Measurements from ENCODE around the gene ZCCHC24.
"Not testable (repeated sequence)": the region's sequence is repeated elsewhere in the genome, so short reads cannot be mapped to it uniquely, and the experiment has no call there.

The ZCCHC24 gene

DNA sequence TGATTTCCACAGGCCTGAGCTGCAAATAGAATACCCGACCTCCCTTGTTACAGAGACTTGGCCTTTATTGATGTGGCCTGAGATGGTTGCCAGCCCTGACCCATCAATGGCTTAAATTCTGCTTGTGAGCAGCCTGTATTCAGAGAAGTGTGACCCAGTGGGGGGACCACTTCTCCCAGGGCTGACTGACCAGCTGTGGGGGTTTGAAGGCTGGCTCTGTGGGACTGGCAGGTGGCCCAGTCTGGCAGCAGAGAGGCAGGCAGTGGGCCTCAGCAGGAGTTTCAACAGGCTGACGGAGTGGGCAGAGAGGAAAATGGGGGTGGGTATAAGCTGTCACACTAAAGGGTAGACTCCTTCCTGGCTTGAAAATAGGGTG lies 110.3 kb downstream of the ZCCHC24 start:
- Histone ChIP-seq H3K9me2 (ENCODE audit: low read depth, low read length) (no peaks in the 10 kb centered on the region), H3K79me2 (ENCODE audit: insufficient read depth, low read length) (no peaks in the 10 kb centered on the region), H3K27ac (ENCODE audit: low read depth, low read length, poor library complexity, severe bottlenecking) (no peak overlapping the region), H2AFZ (ENCODE audit: low read length) (no peak overlapping the region), H3K36me3 (ENCODE audit: insufficient read depth, low read length) (no peaks in the 10 kb centered on the region; the same call in 1 of the 2 replicates), H3F3A (ENCODE audit: insufficient read depth, low read length) (no peaks in the 10 kb centered on the region), H3K9me3 (ENCODE audit: low read length) (no peaks in the 10 kb centered on the region), H3K4me1 (ENCODE audit: insufficient read depth, low read length, severe bottlenecking) (no peaks in the 10 kb centered on the region), H3K4me3 (ENCODE audit: low read depth, low read length, poor library complexity, severe bottlenecking) (no peak overlapping the region), H4K20me1 (ENCODE audit: insufficient read depth, low read length) (no peaks in the 10 kb centered on the region), H3K4me2 (ENCODE audit: low read length) (no peak overlapping the region), H3K9ac (ENCODE audit: low read length) (no peak overlapping the region), H3K27me3 (ENCODE audit: insufficient read depth, low read length) (no peaks in the 10 kb centered on the region)
- TF ChIP-seq, protein P1, sequence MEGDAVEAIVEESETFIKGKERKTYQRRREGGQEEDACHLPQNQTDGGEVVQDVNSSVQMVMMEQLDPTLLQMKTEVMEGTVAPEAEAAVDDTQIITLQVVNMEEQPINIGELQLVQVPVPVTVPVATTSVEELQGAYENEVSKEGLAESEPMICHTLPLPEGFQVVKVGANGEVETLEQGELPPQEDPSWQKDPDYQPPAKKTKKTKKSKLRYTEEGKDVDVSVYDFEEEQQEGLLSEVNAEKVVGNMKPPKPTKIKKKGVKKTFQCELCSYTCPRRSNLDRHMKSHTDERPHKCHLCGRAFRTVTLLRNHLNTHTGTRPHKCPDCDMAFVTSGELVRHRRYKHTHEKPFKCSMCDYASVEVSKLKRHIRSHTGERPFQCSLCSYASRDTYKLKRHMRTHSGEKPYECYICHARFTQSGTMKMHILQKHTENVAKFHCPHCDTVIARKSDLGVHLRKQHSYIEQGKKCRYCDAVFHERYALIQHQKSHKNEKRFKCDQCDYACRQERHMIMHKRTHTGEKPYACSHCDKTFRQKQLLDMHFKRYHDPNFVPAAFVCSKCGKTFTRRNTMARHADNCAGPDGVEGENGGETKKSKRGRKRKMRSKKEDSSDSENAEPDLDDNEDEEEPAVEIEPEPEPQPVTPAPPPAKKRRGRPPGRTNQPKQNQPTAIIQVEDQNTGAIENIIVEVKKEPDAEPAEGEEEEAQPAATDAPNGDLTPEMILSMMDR (IDR thresholded peaks at IDR 0.05; ENCODE audit: low read length) = no peak
- no peak for TF ChIP-seq EZH2 (IDR thresholded peaks at IDR 0.05; ENCODE audit: borderline replicate concordance, low read length)

DNA sequence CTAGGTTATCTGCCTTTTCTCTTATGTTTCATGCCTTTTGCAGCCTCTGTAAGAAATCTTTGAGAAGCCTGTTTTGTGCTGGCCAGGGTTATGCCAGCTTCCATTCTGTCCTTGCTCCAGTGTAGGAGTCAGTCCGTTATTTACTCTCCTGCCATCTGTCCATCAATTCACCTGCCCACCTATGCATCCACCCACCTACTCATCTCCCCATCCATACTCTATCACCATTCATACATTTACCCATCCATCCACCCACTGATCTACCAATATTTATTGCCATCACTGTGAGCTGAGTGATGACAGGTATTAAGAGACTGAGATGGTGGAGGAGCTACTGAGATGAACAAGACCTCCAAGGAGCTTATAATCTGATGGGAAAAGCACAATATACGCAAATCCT lies 110.9 kb downstream of the ZCCHC24 start:
- no peaks in the 10 kb centered on the region for H3K27me3 ChIP-seq (ENCODE audit: insufficient read depth, low read length)
- H3K4me2 ChIP-seq (ENCODE audit: low read length) = no peak overlapping the region
- H3F3A ChIP-seq (ENCODE audit: insufficient read depth, low read length) = no peaks in the 10 kb centered on the region
- no peaks in the 10 kb centered on the region for H3K79me2 ChIP-seq (ENCODE audit: insufficient read depth, low read length)
- H3K4me3 ChIP-seq (ENCODE audit: low read depth, low read length, poor library complexity, severe bottlenecking) = no peak overlapping the region
- TF ChIP-seq EZH2 (IDR thresholded peaks at IDR 0.05; ENCODE audit: borderline replicate concordance, low read length) = no peak
- TF ChIP-seq, protein P1 (IDR thresholded peaks at IDR 0.05; ENCODE audit: low read length) = no peak
- no peaks in the 10 kb centered on the region for H4K20me1 ChIP-seq (ENCODE audit: insufficient read depth, low read length)
- no peaks in the 10 kb centered on the region; the same call in 1 of the 2 replicates for H3K36me3 ChIP-seq (ENCODE audit: insufficient read depth, low read length)
- no peak overlapping the region for H2AFZ ChIP-seq (ENCODE audit: low read length)
- no peaks in the 10 kb centered on the region for H3K9me2 ChIP-seq (ENCODE audit: low read depth, low read length)
- no peaks in the 10 kb centered on the region for H3K9me3 ChIP-seq (ENCODE audit: low read length)
- H3K27ac ChIP-seq (ENCODE audit: low read depth, low read length, poor library complexity, severe bottlenecking) = no peak overlapping the region
- no peak overlapping the region for H3K9ac ChIP-seq (ENCODE audit: low read length)
- no peaks in the 10 kb centered on the region for H3K4me1 ChIP-seq (ENCODE audit: insufficient read depth, low read length, severe bottlenecking)

DNA sequence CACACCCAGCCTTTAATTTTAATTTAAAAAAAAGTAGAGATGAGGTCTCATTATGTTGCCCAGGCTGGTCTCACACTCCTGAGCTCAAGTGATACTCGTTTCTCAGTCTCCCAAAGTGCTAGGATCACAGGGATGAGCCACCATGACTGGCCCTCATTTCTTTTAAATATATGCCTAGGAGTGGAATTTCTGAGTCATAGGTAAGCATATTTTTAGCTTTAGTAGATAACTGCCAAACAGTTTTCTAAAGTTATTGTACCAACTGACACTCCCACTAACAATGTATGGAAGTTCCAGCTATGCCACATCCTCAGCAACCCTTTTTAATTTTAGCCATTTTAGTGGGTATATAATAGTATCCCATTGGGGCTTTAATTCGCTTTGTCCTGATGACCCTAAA lies 111.9 kb downstream of the ZCCHC24 start:
- no peak overlapping the region for H3K4me3 ChIP-seq (ENCODE audit: low read depth, low read length, poor library complexity, severe bottlenecking)
- no peak overlapping the region for H2AFZ ChIP-seq (ENCODE audit: low read length)
- H3K27ac ChIP-seq (ENCODE audit: low read depth, low read length, poor library complexity, severe bottlenecking) = no peak overlapping the region
- H3K9me2 ChIP-seq (ENCODE audit: low read depth, low read length) = no peaks in the 10 kb centered on the region
- H3K27me3 ChIP-seq (ENCODE audit: insufficient read depth, low read length) = no peaks in the 10 kb centered on the region
- H3K36me3 ChIP-seq (ENCODE audit: insufficient read depth, low read length) = no peaks in the 10 kb centered on the region; the same call in 1 of the 2 replicates
- H3F3A ChIP-seq (ENCODE audit: insufficient read depth, low read length) = no peaks in the 10 kb centered on the region
- no peaks in the 10 kb centered on the region for H3K79me2 ChIP-seq (ENCODE audit: insufficient read depth, low read length)
- H3K4me2 ChIP-seq (ENCODE audit: low read length) = no peak overlapping the region
- TF ChIP-seq, protein P1 (IDR thresholded peaks at IDR 0.05; ENCODE audit: low read length) = no peak
- no peak for TF ChIP-seq EZH2 (IDR thresholded peaks at IDR 0.05; ENCODE audit: borderline replicate concordance, low read length)
- no peaks in the 10 kb centered on the region for H3K9me3 ChIP-seq (ENCODE audit: low read length)
- H4K20me1 ChIP-seq (ENCODE audit: insufficient read depth, low read length) = no peaks in the 10 kb centered on the region
- no peaks in the 10 kb centered on the region for H3K4me1 ChIP-seq (ENCODE audit: insufficient read depth, low read length, severe bottlenecking)
- no peak overlapping the region for H3K9ac ChIP-seq (ENCODE audit: low read length)

DNA sequence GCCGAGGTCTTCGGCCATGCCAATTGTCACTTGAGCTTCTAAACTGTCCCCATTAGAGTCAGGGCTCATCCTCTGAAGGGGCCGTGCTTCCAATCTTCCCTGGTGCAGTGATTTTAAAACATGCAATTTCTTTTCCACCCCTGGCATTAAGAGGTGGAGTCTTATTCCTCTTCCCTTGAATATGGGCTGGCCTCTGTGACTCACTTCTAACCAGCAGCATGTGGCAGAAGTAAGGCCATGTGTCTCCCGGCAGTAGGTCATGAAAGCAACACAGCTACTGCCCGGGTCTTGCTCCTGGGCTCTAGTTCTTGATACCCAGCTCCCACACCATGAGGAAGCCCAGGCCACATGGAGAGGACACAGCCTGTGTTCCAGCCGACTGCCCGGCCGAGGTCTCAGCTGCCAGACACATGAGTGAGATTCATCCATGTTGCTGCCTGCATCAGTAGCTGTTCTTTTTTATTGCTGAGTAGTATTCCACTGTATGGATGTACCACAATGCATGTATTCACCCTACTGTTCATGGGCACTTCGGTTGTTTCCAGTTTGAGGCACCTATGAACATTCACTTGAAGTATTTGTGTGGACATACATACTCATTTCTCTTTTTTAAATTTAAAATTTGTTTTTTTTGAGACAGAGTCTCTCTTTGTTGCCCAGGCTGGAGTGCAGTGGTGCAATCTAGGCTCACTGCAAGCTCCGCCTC lies 112.7 kb downstream of the ZCCHC24 start:
- not testable (repeated sequence) for H3K9me3 ChIP-seq (ENCODE audit: low read length); H3K27me3 ChIP-seq (ENCODE audit: insufficient read depth, low read length); H3K79me2 ChIP-seq (ENCODE audit: insufficient read depth, low read length); H3K4me3 ChIP-seq (ENCODE audit: low read depth, low read length, poor library complexity, severe bottlenecking); H3K4me1 ChIP-seq (ENCODE audit: insufficient read depth, low read length, severe bottlenecking); H4K20me1 ChIP-seq (ENCODE audit: insufficient read depth, low read length); H2AFZ ChIP-seq (ENCODE audit: low read length); H3K27ac ChIP-seq (ENCODE audit: low read depth, low read length, poor library complexity, severe bottlenecking); H3F3A ChIP-seq (ENCODE audit: insufficient read depth, low read length); H3K4me2 ChIP-seq (ENCODE audit: low read length); H3K36me3 ChIP-seq (ENCODE audit: insufficient read depth, low read length); H3K9ac ChIP-seq (ENCODE audit: low read length); H3K9me2 ChIP-seq (ENCODE audit: low read depth, low read length)
